ENCODE data around the gene KREMEN1. TPM values are rescaled to one million over a fixed set of nuclear protein-coding genes. Genes with fewer than 3 reads are reported as not detected.

The KREMEN1 gene
- total RNA-seq, 1 experiment from 2014 or later, result 5.8 TPM

- H3K27ac Mint-ChIP-seq, result no peak overlapping the region
- no peaks in the 10 kb centered on the region for H3K27me3 Mint-ChIP-seq (ENCODE audit: low read depth)
- H3K4me1 Mint-ChIP-seq, result peaks cover 19% of the 10 kb centered on the region
- H3K9me3 Mint-ChIP-seq, result no peaks in the 10 kb centered on the region
- POLR2A ChIA-PET, result no interaction called here
- CTCF ChIA-PET, result interaction anchor here (0.6 to 2.0 kb wide), 2 partner anchors 61 to 241 kb away, joined by 3 to 9 read pairs; no protein-coding TSS in a partner anchor
- no peak for TF ChIP-seq ZNF425 (CRISPR knock-in tag; conservative IDR thresholded peaks at IDR 0.05)
- no peak for TF ChIP-seq TP53 (CRISPR knock-in tag; IDR thresholded peaks at IDR 0.05)
- no peak for TF ChIP-seq CDX4 (CRISPR knock-in tag; IDR thresholded peaks at IDR 0.05; ENCODE audit: borderline replicate concordance)
- TF ChIP-seq NFE2L1 (CRISPR knock-in tag; IDR thresholded peaks at IDR 0.05), result no peak
- TF ChIP-seq PREB (CRISPR knock-in tag; IDR thresholded peaks at IDR 0.05; ENCODE audit: borderline replicate concordance), result no peak
- no peak for TF ChIP-seq SMAD3 (CRISPR knock-in tag; IDR thresholded peaks at IDR 0.05; ENCODE audit: borderline replicate concordance)
- TF ChIP-seq RORB (CRISPR knock-in tag; IDR thresholded peaks at IDR 0.05), result no peak
- no peak for TF ChIP-seq ETV6 (CRISPR knock-in tag; IDR thresholded peaks at IDR 0.05)
- no peak for TF ChIP-seq ESRRA (CRISPR knock-in tag; IDR thresholded peaks at IDR 0.05; ENCODE audit: borderline replicate concordance)
- TF ChIP-seq NFYB (CRISPR knock-in tag; conservative IDR thresholded peaks at IDR 0.05; ENCODE audit: low read depth), result no peak
- TF ChIP-seq ZMAT4 (CRISPR knock-in tag; IDR thresholded peaks at IDR 0.05), result no peak
- no peak for TF ChIP-seq AFF4 (CRISPR knock-in tag; IDR thresholded peaks at IDR 0.05; ENCODE audit: borderline replicate concordance)
- TF ChIP-seq CTCF (IDR thresholded peaks at IDR 0.05), result no peak
- TF ChIP-seq EMX1 (CRISPR knock-in tag; IDR thresholded peaks at IDR 0.05), result no peak
- no peak for TF ChIP-seq RELA (CRISPR knock-in tag; IDR thresholded peaks at IDR 0.05; ENCODE audit: borderline replicate concordance)
- no peak for TF ChIP-seq ZNF416 (CRISPR knock-in tag; IDR thresholded peaks at IDR 0.05)
- no peaks in the 10 kb centered on the region for H3K36me3 Mint-ChIP-seq
- no peak overlapping the region for H3K4me3 Mint-ChIP-seq
- no peak for ATAC-seq
- no peak for DNase-seq (ENCODE audit: low spot score)
Observed at GRCh38 chr22:29093030-29093429, 20.2 kb downstream of the KREMEN1 start.

Data from WTC11 (cell line).